SH-SY5Y (cell line): ENCODE results near the gene KLC1.

ENCODE experiments used
- GATA2 ChIP-seq: IDR thresholded peaks from 2 replicates; pipeline ENCODE4 v1.6.1; 2011; ENCODE audit warnings: mild to moderate bottlenecking, low read depth, low read length
- GATA3 ChIP-seq: IDR thresholded peaks from 2 replicates; pipeline ENCODE4 v1.6.1; 2011; ENCODE audit warnings: low read depth, mild to moderate bottlenecking, low read length, moderate library complexity

DNA sequence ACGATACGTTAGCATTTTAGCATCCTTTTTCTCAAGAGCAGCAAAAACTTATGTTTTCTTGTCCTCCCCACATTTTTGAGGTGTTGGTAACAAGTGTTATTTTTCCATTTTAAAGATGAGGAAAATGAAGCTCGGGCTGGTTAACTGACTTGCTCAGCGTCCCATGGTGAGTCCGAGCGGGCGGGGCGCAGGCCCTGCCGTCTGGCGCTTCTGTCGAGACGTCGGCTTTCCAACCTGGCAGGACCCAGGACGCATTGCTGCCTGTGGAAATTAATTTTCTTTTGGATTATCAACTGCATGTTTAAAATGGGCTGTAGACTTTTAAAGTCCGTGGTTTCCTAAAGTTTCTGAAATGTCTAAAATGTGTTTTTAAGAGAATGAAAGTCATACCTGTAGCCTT, 55.9 kb downstream of the KLC1 start:
- TF ChIP-seq GATA2 = no peak
- TF ChIP-seq GATA3 = no peak
